ENCODE measurements around the gene B4GALNT4.

- TF ChIP-seq CTCF (IDR thresholded peaks at IDR 0.05) = no peak
- TF ChIP-seq POLR2A (IDR thresholded peaks at IDR 0.05) = no peak
These were observed 11.7 kb downstream of the B4GALNT4 start for GRCh38 chr11:380996-381395.
